Hepatocyte (in vitro differentiated cells): Measurements from ENCODE around the gene DCXR.

Experiments used
- EZH2 ChIP-seq: fragments of 200-600 bp; sonication (generic); IDR thresholded peaks from 2 replicates; pipeline ENCODE4 v1.6.1; 2016; ENCODE audit warnings: antibody characterized with exemption, mild to moderate bottlenecking, borderline replicate concordance
- EZH2phosphoT487 ChIP-seq: fragments of 200-600 bp; sonication (generic); IDR thresholded peaks from one replicate; pipeline ENCODE4 v1.6.1; 2018; ENCODE audit warnings: antibody characterized with exemption, mild to moderate bottlenecking, low read depth, moderate library complexity; ENCODE audit not compliant: unreplicated experiment, severe bottlenecking
- TF ChIP-seq, protein P1 (sequence below): fragments of 200-600 bp; sonication (generic); IDR thresholded peaks from 2 replicates; pipeline ENCODE4 v1.5.1; 2016; ENCODE audit warnings: antibody characterized with exemption, mild to moderate bottlenecking; ENCODE audit not compliant: poor library complexity

GRCh38 chr17:82013341-82013740 is 24.2 kb downstream of the DCXR start:
- TF ChIP-seq, protein P1, sequence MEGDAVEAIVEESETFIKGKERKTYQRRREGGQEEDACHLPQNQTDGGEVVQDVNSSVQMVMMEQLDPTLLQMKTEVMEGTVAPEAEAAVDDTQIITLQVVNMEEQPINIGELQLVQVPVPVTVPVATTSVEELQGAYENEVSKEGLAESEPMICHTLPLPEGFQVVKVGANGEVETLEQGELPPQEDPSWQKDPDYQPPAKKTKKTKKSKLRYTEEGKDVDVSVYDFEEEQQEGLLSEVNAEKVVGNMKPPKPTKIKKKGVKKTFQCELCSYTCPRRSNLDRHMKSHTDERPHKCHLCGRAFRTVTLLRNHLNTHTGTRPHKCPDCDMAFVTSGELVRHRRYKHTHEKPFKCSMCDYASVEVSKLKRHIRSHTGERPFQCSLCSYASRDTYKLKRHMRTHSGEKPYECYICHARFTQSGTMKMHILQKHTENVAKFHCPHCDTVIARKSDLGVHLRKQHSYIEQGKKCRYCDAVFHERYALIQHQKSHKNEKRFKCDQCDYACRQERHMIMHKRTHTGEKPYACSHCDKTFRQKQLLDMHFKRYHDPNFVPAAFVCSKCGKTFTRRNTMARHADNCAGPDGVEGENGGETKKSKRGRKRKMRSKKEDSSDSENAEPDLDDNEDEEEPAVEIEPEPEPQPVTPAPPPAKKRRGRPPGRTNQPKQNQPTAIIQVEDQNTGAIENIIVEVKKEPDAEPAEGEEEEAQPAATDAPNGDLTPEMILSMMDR: no peak
- TF ChIP-seq EZH2phosphoT487 (no peak), EZH2 (no peak)
